Effector memory CD4-positive, alpha-beta T cell (primary cell): ENCODE results near the gene SMC4.

Source experiments
- DNase-seq, 3 donors: peaks; one replicate each; pipeline ENCODE4 v3.0.0-alpha.2; 2020
- H3K27ac ChIP-seq: 2 replicates; pipeline ENCODE4 v1.7.0; 2013; ENCODE audit warnings: mild to moderate bottlenecking, low read length, moderate library complexity; ENCODE audit not compliant: insufficient read depth, poor library complexity, severe bottlenecking
- H3K27me3 ChIP-seq: replicated peaks from 2 replicates; pipeline ENCODE4 v1.7.0; 2013; ENCODE audit warnings: mild to moderate bottlenecking, low read length; ENCODE audit not compliant: insufficient read depth, control insufficient read depth, poor library complexity, severe bottlenecking
- H3K36me3 ChIP-seq: 2 replicates; pipeline ENCODE4 v1.7.0; 2013; ENCODE audit warnings: mild to moderate bottlenecking, low read length, moderate library complexity; ENCODE audit not compliant: control insufficient read depth, insufficient read depth
- H3K4me1 ChIP-seq: 2 replicates; pipeline ENCODE4 v1.7.0; 2013; ENCODE audit warnings: low read length, mild to moderate bottlenecking; ENCODE audit not compliant: control insufficient read depth, insufficient read depth, poor library complexity, severe bottlenecking
- H3K4me3 ChIP-seq: 2 replicates; pipeline ENCODE4 v1.7.0; 2013; ENCODE audit warnings: low read length, low read depth, mild to moderate bottlenecking; ENCODE audit not compliant: insufficient read depth, poor library complexity, severe bottlenecking
- H3K9me3 ChIP-seq: 2 replicates; pipeline ENCODE4 v1.7.0; 2013; ENCODE audit warnings: mild to moderate bottlenecking, low read length, moderate library complexity; ENCODE audit not compliant: control insufficient read depth

The SMC4 gene

GRCh38 chr3:160374472-160374871 is 25.0 kb upstream of the SMC4 start:
- H3K27me3 ChIP-seq, result no peaks in the 10 kb centered on the region
- no peak for DNase-seq
- no peak overlapping the region for H3K4me3 ChIP-seq
- no peak overlapping the region for H3K27ac ChIP-seq
- no peaks in the 10 kb centered on the region for H3K4me1 ChIP-seq
- H3K9me3 ChIP-seq, result no peaks in the 10 kb centered on the region
- H3K36me3 ChIP-seq, result peaks cover 5% of the 10 kb centered on the region

- Histone ChIP-seq H3K36me3 (peaks cover 5% of the 10 kb centered on the region), H3K4me1 (no peaks in the 10 kb centered on the region), H3K9me3 (no peaks in the 10 kb centered on the region), H3K27me3 (no peaks in the 10 kb centered on the region), H3K4me3 (no peak overlapping the region), H3K27ac (no peak overlapping the region)
- DNase-seq, result no peak
These were observed 24.5 kb upstream of the SMC4 start for GRCh38 chr3:160374925-160375324.

GRCh38 chr3:160376681-160377080 is 22.8 kb upstream of the SMC4 start:
- no peak for DNase-seq
- Histone ChIP-seq H3K27me3 (no peaks in the 10 kb centered on the region), H3K4me3 (no peak overlapping the region), H3K9me3 (no peaks in the 10 kb centered on the region), H3K27ac (no peak overlapping the region), H3K4me1 (no peaks in the 10 kb centered on the region), H3K36me3 (peaks cover 5% of the 10 kb centered on the region)

- Histone ChIP-seq H3K4me3 (no peak overlapping the region), H3K9me3 (no peaks in the 10 kb centered on the region), H3K36me3 (peaks cover 5% of the 10 kb centered on the region), H3K4me1 (no peaks in the 10 kb centered on the region), H3K27me3 (no peaks in the 10 kb centered on the region), H3K27ac (no peak overlapping the region)
- no peak for DNase-seq
These were observed 20.9 kb upstream of the SMC4 start for GRCh38 chr3:160378331-160379109.

GRCh38 chr3:160379628-160380214 is 19.7 kb upstream of the SMC4 start:
- no peaks in the 10 kb centered on the region for H3K4me1 ChIP-seq
- H3K27me3 ChIP-seq, result no peaks in the 10 kb centered on the region
- DNase-seq, result no peak
- H3K4me3 ChIP-seq, result no peak overlapping the region
- peaks cover under 1% of the 10 kb centered on the region for H3K36me3 ChIP-seq
- no peak overlapping the region for H3K27ac ChIP-seq
- H3K9me3 ChIP-seq, result no peaks in the 10 kb centered on the region

- no peaks in the 10 kb centered on the region for H3K36me3 ChIP-seq
- H3K4me3 ChIP-seq, result no peak overlapping the region
- no peaks in the 10 kb centered on the region for H3K27me3 ChIP-seq
- no peaks in the 10 kb centered on the region for H3K9me3 ChIP-seq
- no peak overlapping the region for H3K27ac ChIP-seq
- no peak for DNase-seq
- no peaks in the 10 kb centered on the region for H3K4me1 ChIP-seq
These were observed 18.0 kb upstream of the SMC4 start for GRCh38 chr3:160381470-160381869.

- Histone ChIP-seq H3K4me3 (no peak overlapping the region), H3K27me3 (no peaks in the 10 kb centered on the region)
- DNase-seq, result no peak
These were observed 14.7 kb upstream of the SMC4 start for GRCh38 chr3:160384639-160385318.

GRCh38 chr3:160390565-160391138 is 8.8 kb upstream of the SMC4 start:
- no peak for DNase-seq
- H3K36me3 ChIP-seq, result no peaks in the 10 kb centered on the region
- H3K27ac ChIP-seq, result no peak overlapping the region
- no peaks in the 10 kb centered on the region for H3K9me3 ChIP-seq
- no peaks in the 10 kb centered on the region for H3K27me3 ChIP-seq
- no peak overlapping the region for H3K4me3 ChIP-seq
- no peaks in the 10 kb centered on the region for H3K4me1 ChIP-seq

More at GRCh38 chr3:160384639-160385318, 14.7 kb upstream of the SMC4 start:
- Histone ChIP-seq H3K36me3 (no peaks in the 10 kb centered on the region), H3K27ac (no peak overlapping the region), H3K9me3 (no peaks in the 10 kb centered on the region), H3K4me1 (no peaks in the 10 kb centered on the region)

- Histone ChIP-seq H3K27me3 (no peaks in the 10 kb centered on the region), H3K36me3 (no peaks in the 10 kb centered on the region), H3K4me3 (no peak overlapping the region), H3K9me3 (no peaks in the 10 kb centered on the region), H3K4me1 (no peaks in the 10 kb centered on the region), H3K27ac (no peak overlapping the region)
- DNase-seq, result no peak
These were observed 6.7 kb upstream of the SMC4 start for GRCh38 chr3:160392798-160393197.
